Natural killer cell (primary cell): ENCODE results near the gene PTPRN2. TPM values are rescaled to one million over a fixed set of nuclear protein-coding genes. Genes with fewer than 3 reads are reported as not detected.

ENCODE experiments used
- ATAC-seq, 3 donors: fragments of 150-1000 bp in 2 of 3; fragments of 200-7000 bp in 1 of 3; cut with Tn5 transposase; 1 replicate in 1 of 3; 2 replicates in 2 of 3; pipeline ENCODE4 v1.10.0; 2021; ENCODE audit warnings: mild to moderate bottlenecking in 2 of 3, moderate library complexity in 2 of 3
- DNase-seq, 2 donors: peaks; one replicate each; pipeline versions ENCODE4 v3.0.0 to v3.0.0-alpha.2; 2013 to 2021; ENCODE audit warnings: mixed read lengths in 1 of 2
- H3K27ac ChIP-seq: one replicate; pipeline ENCODE4 v1.5.1; 2013; ENCODE audit warnings: mild to moderate bottlenecking, low read length
- H3K27me3 ChIP-seq: one replicate; pipeline ENCODE4 v1.6.1; 2013; ENCODE audit warnings: low read length; ENCODE audit not compliant: control insufficient read depth, insufficient read depth
- H3K36me3 ChIP-seq: one replicate; pipeline ENCODE4 v1.6.1; 2013; ENCODE audit warnings: low read length; ENCODE audit not compliant: control insufficient read depth, insufficient read depth
- H3K4me1 ChIP-seq: one replicate; pipeline ENCODE4 v1.6.1; 2013; ENCODE audit warnings: low read length; ENCODE audit not compliant: control insufficient read depth, insufficient read depth
- H3K4me3 ChIP-seq: one replicate; pipeline ENCODE4 v1.5.1; 2013; ENCODE audit warnings: low read length
- H3K9me3 ChIP-seq: one replicate; pipeline ENCODE4 v1.6.1; 2013; ENCODE audit warnings: low read length; ENCODE audit not compliant: control insufficient read depth, insufficient read depth
- H3K27ac Mint-ChIP-seq, 2 donors: one replicate each; pipeline ENCODE4 v1.8.0; 2022; ENCODE audit warnings: mild to moderate bottlenecking in 2 of 2, mixed read lengths in 2 of 2, moderate library complexity in 1 of 2
- H3K27me3 Mint-ChIP-seq, 2 donors: one replicate each; pipeline ENCODE4 v1.8.0; 2022; ENCODE audit warnings: low read depth in 2 of 2, mixed read lengths in 2 of 2
- H3K36me3 Mint-ChIP-seq: one replicate; pipeline ENCODE4 v1.8.0; 2022; ENCODE audit warnings: mixed read lengths
- H3K4me1 Mint-ChIP-seq, 2 donors: one replicate each; pipeline ENCODE4 v1.8.0; 2022; ENCODE audit warnings: mixed read lengths in 2 of 2
- H3K4me3 Mint-ChIP-seq: one replicate; pipeline ENCODE4 v1.8.0; 2022; ENCODE audit warnings: mild to moderate bottlenecking, moderate library complexity, mixed read lengths
- H3K9me3 Mint-ChIP-seq, 2 donors: one replicate each; pipeline ENCODE4 v1.8.0; 2022; ENCODE audit warnings: mixed read lengths in 2 of 2
- WGBS: methylation state at CpG from one replicate; pipeline ENCODE4 v1.1.7; 2013; ENCODE audit warnings: missing lambda C conversion rate; ENCODE audit not compliant: insufficient coverage; 5-methylcytosine and 5-hydroxymethylcytosine counted together
- intact Hi-C: fragments of 100-400 bp; cut with micrococcal nuclease; formaldehyde crosslinking; loops from one replicate; pipeline ENCODE4 v1.14.2; 2022
- total RNA-seq, 4 donors: library from RNA; stranded (reverse); fragments of 120-200 nt in 1 of 4; gene quantifications; one replicate each; pipeline versions ENCODE4 v1.2.3 to v1.2.4, GENCODE V29; 2013 to 2022
- TF ChIP-seq, protein P1 (sequence below): fragments of 200-600 bp; IDR thresholded peaks from one replicate; pipeline ENCODE4 v1.8.0; 2022; ENCODE audit warnings: antibody characterized with exemption

PTPRN2 gene
- total RNA-seq, 3 donors from 2014 or later (not counting 1 experiment from before 2014, with no cell fraction given) = 1.3 to 2.5 (median 1.9) TPM

DNA sequence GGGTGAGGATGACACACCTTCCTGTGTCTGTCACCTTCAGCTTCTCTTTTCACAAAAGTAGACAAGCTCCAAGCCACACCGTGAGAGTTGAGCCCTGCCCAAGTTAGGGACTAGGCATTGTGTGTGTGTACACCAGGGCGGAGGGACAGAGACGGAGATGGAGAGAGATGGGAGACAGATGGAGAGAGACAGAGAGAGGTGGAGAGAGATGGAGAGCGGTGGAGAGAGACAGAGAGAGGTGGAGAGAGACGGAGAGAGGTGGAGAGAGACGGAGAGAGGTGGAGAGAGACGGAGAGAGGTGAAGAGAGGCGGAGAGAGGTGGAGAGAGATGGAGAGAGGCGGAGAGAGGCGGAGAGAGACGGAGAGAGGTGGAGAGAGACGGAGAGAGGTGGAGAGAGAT lies 1043.8 kb downstream of the PTPRN2 start:
- H3K27ac Mint-ChIP-seq = no peak overlapping the region
- H3K4me3 ChIP-seq = no peak overlapping the region

DNA sequence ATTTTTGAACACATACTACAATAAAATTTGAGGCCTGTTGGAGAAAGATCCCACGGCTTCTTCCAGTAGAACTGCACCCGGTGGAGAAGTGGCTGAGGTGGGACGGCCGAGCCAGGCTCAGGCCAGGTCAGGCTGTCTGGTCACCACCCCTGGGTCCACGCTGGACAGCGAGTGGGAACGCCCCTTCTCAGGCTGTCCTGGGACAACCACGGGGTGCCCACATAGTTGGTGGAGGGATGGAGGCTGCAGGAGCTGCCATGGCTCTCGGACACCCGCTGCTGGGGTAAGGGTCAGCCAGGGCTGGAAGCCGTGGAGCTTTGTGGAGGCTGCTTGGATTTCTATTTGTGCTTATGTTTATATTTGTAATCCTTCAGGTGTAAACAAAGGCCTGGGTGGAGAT lies 1044.3 kb downstream of the PTPRN2 start:
- Histone ChIP-seq H3K9me3 (no peaks in the 10 kb centered on the region), H3K27me3 (no peaks in the 10 kb centered on the region), H3K27ac (no peak overlapping the region), H3K4me1 (no peaks in the 10 kb centered on the region), H3K4me3 (no peak overlapping the region), H3K36me3 (no peaks in the 10 kb centered on the region)
- TF ChIP-seq, protein P1, sequence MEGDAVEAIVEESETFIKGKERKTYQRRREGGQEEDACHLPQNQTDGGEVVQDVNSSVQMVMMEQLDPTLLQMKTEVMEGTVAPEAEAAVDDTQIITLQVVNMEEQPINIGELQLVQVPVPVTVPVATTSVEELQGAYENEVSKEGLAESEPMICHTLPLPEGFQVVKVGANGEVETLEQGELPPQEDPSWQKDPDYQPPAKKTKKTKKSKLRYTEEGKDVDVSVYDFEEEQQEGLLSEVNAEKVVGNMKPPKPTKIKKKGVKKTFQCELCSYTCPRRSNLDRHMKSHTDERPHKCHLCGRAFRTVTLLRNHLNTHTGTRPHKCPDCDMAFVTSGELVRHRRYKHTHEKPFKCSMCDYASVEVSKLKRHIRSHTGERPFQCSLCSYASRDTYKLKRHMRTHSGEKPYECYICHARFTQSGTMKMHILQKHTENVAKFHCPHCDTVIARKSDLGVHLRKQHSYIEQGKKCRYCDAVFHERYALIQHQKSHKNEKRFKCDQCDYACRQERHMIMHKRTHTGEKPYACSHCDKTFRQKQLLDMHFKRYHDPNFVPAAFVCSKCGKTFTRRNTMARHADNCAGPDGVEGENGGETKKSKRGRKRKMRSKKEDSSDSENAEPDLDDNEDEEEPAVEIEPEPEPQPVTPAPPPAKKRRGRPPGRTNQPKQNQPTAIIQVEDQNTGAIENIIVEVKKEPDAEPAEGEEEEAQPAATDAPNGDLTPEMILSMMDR = no peak
- WGBS = 97% methylated on average over 11 of the region's 11 CpGs
- ATAC-seq = no peak
- DNase-seq = no peak
- H3K27me3 Mint-ChIP-seq = no peaks in the 10 kb centered on the region
- no peak overlapping the region for H3K27ac Mint-ChIP-seq
- H3K36me3 Mint-ChIP-seq = no peaks in the 10 kb centered on the region
- intact Hi-C loops = no loop called here
- peaks cover 0 to 15% of the 10 kb centered on the region in 2 donors for H3K4me1 Mint-ChIP-seq
- H3K9me3 Mint-ChIP-seq = no peaks in the 10 kb centered on the region
- H3K4me3 Mint-ChIP-seq = no peak overlapping the region

More for the DNA sequence above, 1043.8 kb downstream of the PTPRN2 start:
- Histone ChIP-seq H3K27ac (no peak overlapping the region), H3K36me3 (no peaks in the 10 kb centered on the region), H3K27me3 (no peaks in the 10 kb centered on the region), H3K4me1 (no peaks in the 10 kb centered on the region), H3K9me3 (no peaks in the 10 kb centered on the region)
- ATAC-seq (no peak), DNase-seq (no peak)
- Mint-ChIP-seq H3K4me3 (no peak overlapping the region), H3K9me3 (no peaks in the 10 kb centered on the region), H3K36me3 (no peaks in the 10 kb centered on the region), H3K27me3 (no peaks in the 10 kb centered on the region), H3K4me1 (peaks cover 0 to 15% of the 10 kb centered on the region in 2 donors)
- TF ChIP-seq, protein P1 = no peak
- WGBS = 94% methylated on average over 12 of the region's 12 CpGs
- intact Hi-C loops = no loop called here

DNA sequence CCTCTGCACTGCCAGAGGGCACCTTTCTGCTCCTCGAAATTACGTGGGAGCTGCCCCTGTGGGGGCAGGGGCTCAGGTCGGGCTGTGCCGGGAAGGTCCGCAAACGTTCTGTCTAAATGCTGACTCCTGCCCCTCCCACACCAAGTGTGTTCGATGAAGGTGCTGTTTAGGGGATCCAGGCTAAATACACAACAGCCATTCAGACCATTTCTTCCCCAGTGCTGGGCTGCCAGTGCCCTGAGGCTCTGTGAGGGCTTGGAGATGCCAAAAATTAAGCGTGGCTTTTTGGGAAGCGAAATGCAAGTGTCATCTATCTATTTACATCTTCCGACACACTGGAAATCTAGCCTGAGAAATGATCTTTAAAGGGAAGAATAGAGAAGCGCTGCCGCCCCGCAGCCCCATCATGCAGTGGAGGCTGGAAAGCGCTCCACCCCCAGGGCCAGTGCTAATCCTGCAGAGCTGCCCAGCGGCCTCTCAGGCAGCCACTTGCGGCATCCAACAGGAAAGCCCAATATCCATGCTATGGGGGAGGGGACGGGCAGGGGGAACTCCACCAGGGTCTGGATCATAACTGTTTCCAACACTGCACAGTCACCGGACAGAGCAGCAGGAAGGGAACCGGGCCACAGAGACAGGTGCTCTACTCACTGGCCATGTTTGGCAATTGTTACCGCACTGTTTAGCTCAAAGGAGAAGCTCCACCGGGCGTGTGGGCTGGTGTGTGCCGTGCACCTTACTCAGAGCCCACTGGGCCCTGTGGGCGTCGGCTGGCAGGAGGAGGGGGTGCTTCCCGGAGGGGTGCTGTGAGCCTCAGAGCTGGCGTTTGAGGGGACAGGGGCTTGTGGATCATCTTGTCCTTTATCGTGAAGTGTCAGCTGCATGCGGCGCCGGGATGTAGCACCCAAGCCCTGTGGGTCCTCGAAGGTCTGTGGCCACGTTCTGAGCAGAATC lies 1045.3 kb downstream of the PTPRN2 start:
- peaks cover 0 to 3% of the 10 kb centered on the region in 2 donors for H3K27me3 Mint-ChIP-seq
- no peak overlapping the region for H3K4me3 Mint-ChIP-seq
- no peaks in the 10 kb centered on the region for H3K36me3 Mint-ChIP-seq
- no peak overlapping the region for H3K4me3 ChIP-seq
- no peaks in the 10 kb centered on the region for H3K4me1 ChIP-seq
- WGBS = 93% methylated on average over 33 of the region's 33 CpGs
- no peak overlapping the region for H3K27ac Mint-ChIP-seq
- no peaks in the 10 kb centered on the region for H3K36me3 ChIP-seq
- DNase-seq (no peak), ATAC-seq (no peak)
- H3K27me3 ChIP-seq = no peaks in the 10 kb centered on the region
- H3K4me1 Mint-ChIP-seq = peaks cover 0 to 15% of the 10 kb centered on the region in 2 donors
- no peak overlapping the region for H3K27ac ChIP-seq
- TF ChIP-seq, protein P1 = no peak
- H3K9me3 ChIP-seq = no peaks in the 10 kb centered on the region
- H3K9me3 Mint-ChIP-seq = no peaks in the 10 kb centered on the region
- intact Hi-C loops = no loop called here
